ENCODE data around the gene AGRN.
"Not testable (repeated sequence)": the region's sequence is repeated elsewhere in the genome, so short reads cannot be mapped to it uniquely, and the experiment has no call there.

AGRN gene

GRCh38 chr1:1053682-1054081 is 33.8 kb downstream of the AGRN start:
- DNase-seq (ENCODE audit: low spot score): no peak

GRCh38 chr1:1054099-1054700 is 34.3 kb downstream of the AGRN start:
- DNase-seq (ENCODE audit: low spot score): no peak

GRCh38 chr1:1054971-1055370 is 35.1 kb downstream of the AGRN start:
- DNase-seq (ENCODE audit: low spot score): no peak

- no peak for DNase-seq (ENCODE audit: low spot score)
Observed at GRCh38 chr1:1055841-1056736, 36.2 kb downstream of the AGRN start.

- not testable (repeated sequence) for DNase-seq (ENCODE audit: low spot score)
Observed at GRCh38 chr1:1057769-1058087, 37.8 kb downstream of the AGRN start.

- no peak for DNase-seq (ENCODE audit: low spot score)
Observed at GRCh38 chr1:1058088-1058905, 38.4 kb downstream of the AGRN start.

GRCh38 chr1:1058921-1059493 is 39.1 kb downstream of the AGRN start:
- no peak for DNase-seq (ENCODE audit: low spot score)

GRCh38 chr1:1059494-1060280 is 39.8 kb downstream of the AGRN start:
- DNase-seq (ENCODE audit: low spot score): peak; percentile 97

- no peak for DNase-seq (ENCODE audit: low spot score)
Observed at GRCh38 chr1:1060281-1061000, 40.5 kb downstream of the AGRN start.

- peak; percentile 39 for DNase-seq (ENCODE audit: low spot score)
Observed at GRCh38 chr1:1061682-1062345, 41.9 kb downstream of the AGRN start.

- DNase-seq (ENCODE audit: low spot score): peak; percentile 34
Observed at GRCh38 chr1:1062348-1063163, 42.6 kb downstream of the AGRN start.

GRCh38 chr1:1063261-1063944 is 43.5 kb downstream of the AGRN start:
- DNase-seq (ENCODE audit: low spot score): no peak

- peak; percentile 81 for DNase-seq (ENCODE audit: low spot score)
Observed at GRCh38 chr1:1063945-1064831, 44.3 kb downstream of the AGRN start.

GRCh38 chr1:1065265-1065939 is 45.5 kb downstream of the AGRN start:
- no peak for DNase-seq (ENCODE audit: low spot score)

- not testable (repeated sequence) for DNase-seq (ENCODE audit: low spot score)
Observed at GRCh38 chr1:1065940-1066304, 46.0 kb downstream of the AGRN start.

- no peak for DNase-seq (ENCODE audit: low spot score)
Observed at GRCh38 chr1:1066403-1067283, 46.7 kb downstream of the AGRN start.

Data from AG20443 (cell line).